H1 (cell line): ENCODE data around the gene SPOUT1.

Source experiments
- ATF2 ChIP-seq: IDR thresholded peaks from 2 replicates; pipeline ENCODE4 v1.6.1; 2012; ENCODE audit warnings: low read length, inconsistent platforms
- CEBPB ChIP-seq: IDR thresholded peaks from 2 replicates; pipeline ENCODE4 v1.6.1; 2012; ENCODE audit warnings: low read depth, low read length
- CTCF ChIP-seq, 3 experiments: IDR thresholded peaks; 1 replicate in 2 of 3; 2 replicates in 1 of 3; pipeline versions ENCODE4 v1.5.1 to v1.6.1; 2011; ENCODE audit warnings: low read length in 3 of 3, mild to moderate bottlenecking in 3 of 3, inconsistent platforms in 2 of 3, low read depth in 1 of 3, moderate library complexity in 1 of 3; ENCODE audit not compliant: insufficient read depth in 1 of 3; ENCODE audit errors: control extremely low read depth in 1 of 3
- EP300 ChIP-seq, 2 experiments: IDR thresholded peaks; 1 replicate in 1 of 2; 2 replicates in 1 of 2; pipeline ENCODE4 v1.6.1; 2011 to 2012; ENCODE audit warnings: low read depth in 2 of 2, low read length in 2 of 2, mild to moderate bottlenecking in 2 of 2, borderline replicate concordance in 1 of 2, inconsistent platforms in 1 of 2, moderate library complexity in 1 of 2
- EZH2 ChIP-seq: fragments of 200-600 bp; sonication (generic); IDR thresholded peaks from 2 replicates; pipeline ENCODE4 v1.7.1; 2012; ENCODE audit warnings: low read depth, mild to moderate bottlenecking, moderate library complexity, low read length, inconsistent platforms; ENCODE audit not compliant: severe bottlenecking
- KDM1A ChIP-seq: fragments of 200-600, 300-600 bp; sonication (generic); IDR thresholded peaks from 2 replicates; pipeline ENCODE4 v1.7.1; 2016; ENCODE audit warnings: mild to moderate bottlenecking, low read length, borderline replicate concordance

- TF ChIP-seq CTCF (IDR thresholded peaks at IDR 0.05; ENCODE audit: control extremely low read depth in 1 of 3, insufficient read depth in 1 of 3, low read depth in 1 of 3, low read length in 3 of 3) (peak in 2 of 3 experiments; percentile 9 to 22; a peak in 2 of 4 replicates), EP300 (IDR thresholded peaks at IDR 0.05; ENCODE audit: borderline replicate concordance in 1 of 2, low read depth in 2 of 2, low read length in 2 of 2) (no peak), EZH2 (no peak), ATF2 (no peak), KDM1A (no peak), CEBPB (no peak)
These were observed 3.5 kb downstream of the SPOUT1 start for GRCh38 chr9:128825923-128826700.
